Cerebellar cortex (tissue), 1 donor: ENCODE data around the gene GADD45GIP1.
A peak's percentile ranks its signal among the peaks of the same experiment; 100 is the strongest.
"Not testable (repeated sequence)": the region's sequence is repeated elsewhere in the genome, so short reads cannot be mapped to it uniquely, and the experiment has no call there.

Experiments
- DNase-seq: peaks from one replicate; pipeline ENCODE4 v3.0.0-alpha.2; 2015; ENCODE audit warnings: low spot score

The GADD45GIP1 gene

GRCh38 chr19:12939975-12940423 is 17.0 kb downstream of the GADD45GIP1 start:
- no peak for DNase-seq

- no peak for DNase-seq
Observed at GRCh38 chr19:12938779-12939601, 18.0 kb downstream of the GADD45GIP1 start.

- DNase-seq, result peak; percentile 100
Observed at GRCh38 chr19:12937927-12938778, 18.9 kb downstream of the GADD45GIP1 start, which contains the start of gene CALR. Gene CALR (plus strand): TSS chr19:12938609. CDS start chr19:12938680, 71 bp downstream.

- peak; percentile 50 for DNase-seq
Observed at GRCh38 chr19:12937093-12937926, 19.7 kb downstream of the GADD45GIP1 start.

- no peak for DNase-seq
Observed at GRCh38 chr19:12936582-12936981, 20.4 kb downstream of the GADD45GIP1 start.

- DNase-seq, result no peak
Observed at GRCh38 chr19:12935071-12935470, 22.0 kb downstream of the GADD45GIP1 start.

- DNase-seq, result peak; percentile 97
Observed at GRCh38 chr19:12933287-12934072, 23.5 kb downstream of the GADD45GIP1 start, which contains the start of gene FARSA. Gene FARSA (minus strand): TSS chr19:12933711. CDS start chr19:12933696, 15 bp downstream.

- DNase-seq, result no peak
Observed at GRCh38 chr19:12932392-12933286, 24.4 kb downstream of the GADD45GIP1 start.

GRCh38 chr19:12930002-12930645 is 26.9 kb downstream of the GADD45GIP1 start:
- no peak for DNase-seq

- no peak for DNase-seq
Observed at GRCh38 chr19:12924621-12925310, 32.3 kb downstream of the GADD45GIP1 start.

- no peak for DNase-seq
Observed at GRCh38 chr19:12922959-12923358, 34.1 kb downstream of the GADD45GIP1 start.

- DNase-seq, result no peak
Observed at GRCh38 chr19:12921047-12921446, 36.0 kb downstream of the GADD45GIP1 start.

GRCh38 chr19:12918253-12918652 is 38.8 kb downstream of the GADD45GIP1 start:
- no peak for DNase-seq

GRCh38 chr19:12915860-12916259 is 41.2 kb downstream of the GADD45GIP1 start:
- DNase-seq, result not testable (repeated sequence)

GRCh38 chr19:12913851-12914690 is 43.0 kb downstream of the GADD45GIP1 start:
- DNase-seq, result peak; percentile 35

GRCh38 chr19:12913011-12913561 is 43.9 kb downstream of the GADD45GIP1 start:
- DNase-seq, result peak; percentile 97

GRCh38 chr19:12912571-12912970 is 44.5 kb downstream of the GADD45GIP1 start:
- DNase-seq, result no peak
